ENCODE data around the gene TCF7L1. TPM values are rescaled to one million over a fixed set of nuclear protein-coding genes. Genes with fewer than 3 reads are reported as not detected.

The TCF7L1 gene
- total RNA-seq, 2 donors from 2014 or later, result 0.11 TPM; not detected in 1

DNA sequence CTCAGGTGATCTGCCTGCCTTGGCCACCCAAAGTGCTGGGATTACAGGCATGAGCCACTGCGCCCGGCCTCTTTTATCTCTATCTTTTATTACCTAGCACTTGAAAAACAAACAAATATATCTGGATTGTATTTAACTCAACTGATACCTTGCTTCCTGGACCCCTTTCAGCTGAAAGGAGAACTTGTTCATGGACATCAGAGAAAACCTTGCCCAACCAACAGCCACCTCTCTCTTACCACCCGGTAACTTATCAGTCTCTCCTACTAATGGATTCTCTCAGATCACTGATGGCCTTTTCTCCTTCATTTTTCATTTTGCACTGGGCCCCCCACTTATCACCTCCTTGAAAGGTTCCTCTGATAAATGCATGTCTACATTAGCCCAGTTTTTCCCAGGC, 214.4 kb downstream of the TCF7L1 start:
- DNase-seq (ENCODE audit: low spot score in 2 of 2), result no peak
- Mint-ChIP-seq H3K9me3 (no peaks in the 10 kb centered on the region), H3K27ac (no peak overlapping the region), H3K36me3 (peaks cover 7 to 19% of the 10 kb centered on the region in 2 donors)
- ATAC-seq, result no peak

DNA sequence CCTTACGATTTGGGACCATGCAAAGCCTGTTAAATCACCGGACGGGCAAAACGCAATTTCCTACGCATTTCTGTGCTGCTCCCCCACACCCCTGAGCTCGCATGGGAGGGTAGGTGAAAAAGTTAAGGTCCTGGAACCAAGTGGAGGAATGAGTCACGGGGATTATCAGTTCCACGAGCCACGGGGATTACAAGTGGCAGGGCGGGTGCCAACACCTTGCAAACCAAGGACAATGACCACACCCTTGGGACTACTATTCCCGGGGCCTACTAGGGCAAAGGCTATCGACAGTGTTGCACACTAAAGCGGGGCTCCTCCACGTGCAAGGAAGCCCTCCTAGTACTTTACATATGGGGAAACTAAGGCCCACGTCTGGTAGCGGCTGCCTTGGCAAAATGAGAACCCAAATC, 220.7 kb downstream of the TCF7L1 start:
- H3K36me3 Mint-ChIP-seq, result peaks cover 19 to 25% of the 10 kb centered on the region in 2 donors
- peak overlapping the region; percentile 97 to 100 for H3K27ac Mint-ChIP-seq
- no peaks in the 10 kb centered on the region for H3K9me3 Mint-ChIP-seq
- DNase-seq (ENCODE audit: low spot score in 2 of 2) (peak in 1 of 2 donors; percentile 7), ATAC-seq (peak; percentile 8 to 34)

- peak; percentile 99 for ATAC-seq
Observed at GRCh38 chr2:85354286-85355072, 221.3 kb downstream of the TCF7L1 start, which contains the start of the genes ELMOD3 and RETSAT. Gene ELMOD3 (plus strand): TSS chr2:85354769. CDS start chr2:85357199, 2,430 bp downstream. Gene RETSAT (minus strand): TSS chr2:85354528. CDS start chr2:85354507, 21 bp downstream.

GRCh38 chr2:85355073-85355410, 221.8 kb downstream of the TCF7L1 start:
- DNase-seq (ENCODE audit: low spot score in 2 of 2), result no peak
- peaks cover 19 to 25% of the 10 kb centered on the region in 2 donors for H3K36me3 Mint-ChIP-seq
- no peak for ATAC-seq
- H3K27ac Mint-ChIP-seq, result peak overlapping the region; percentile 97 to 100
- H3K9me3 Mint-ChIP-seq, result no peaks in the 10 kb centered on the region

More at GRCh38 chr2:85354286-85355072, 221.3 kb downstream of the TCF7L1 start, which contains the start of the genes ELMOD3 and RETSAT:
- Mint-ChIP-seq H3K9me3 (no peaks in the 10 kb centered on the region), H3K27ac (peak within 1 kb of the TSS; percentile 97 to 100), H3K36me3 (peaks cover 19 to 25% of the 10 kb centered on the region in 2 donors)
- peak; percentile 96 to 97 for DNase-seq (ENCODE audit: low spot score in 2 of 2)

- Mint-ChIP-seq H3K27ac (peak overlapping the region in 1 of 2 donors; percentile 97), H3K36me3 (peaks cover 19 to 20% of the 10 kb centered on the region in 2 donors), H3K9me3 (no peaks in the 10 kb centered on the region)
- ATAC-seq (no peak), DNase-seq (ENCODE audit: low spot score in 2 of 2) (peak in 1 of 2 donors; percentile 50)
Observed at GRCh38 chr2:85355521-85355920, 222.3 kb downstream of the TCF7L1 start.

- Mint-ChIP-seq H3K27ac (no peak overlapping the region), H3K36me3 (peaks cover 18 to 19% of the 10 kb centered on the region in 2 donors), H3K9me3 (no peaks in the 10 kb centered on the region)
- ATAC-seq (no peak), DNase-seq (ENCODE audit: low spot score in 2 of 2) (peak in 1 of 2 donors; percentile 31)
Observed at GRCh38 chr2:85356186-85356585, 223.0 kb downstream of the TCF7L1 start.

DNA sequence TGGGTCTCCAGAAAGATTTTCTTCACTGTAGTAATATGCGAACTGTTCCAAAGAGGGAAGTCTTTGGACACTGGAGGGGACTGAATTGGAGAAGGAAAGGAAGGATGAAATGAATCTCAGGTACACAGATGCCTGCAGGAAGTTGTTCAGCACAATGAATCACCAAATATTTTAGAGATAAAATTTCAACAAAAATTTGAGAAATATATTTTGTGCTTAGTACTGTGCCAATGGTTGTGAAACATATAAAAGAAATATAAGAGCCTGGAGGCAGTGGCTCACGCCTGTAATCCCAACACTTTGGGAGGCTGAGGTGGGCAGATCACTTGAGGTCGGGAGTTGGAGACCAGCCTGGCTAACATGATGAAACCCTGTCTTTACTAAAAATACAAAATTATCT, 224.5 kb downstream of the TCF7L1 start:
- no peak for ATAC-seq
- no peaks in the 10 kb centered on the region for H3K9me3 Mint-ChIP-seq
- peaks cover 18 to 19% of the 10 kb centered on the region in 2 donors for H3K36me3 Mint-ChIP-seq
- no peak for DNase-seq (ENCODE audit: low spot score in 2 of 2)
- no peak overlapping the region for H3K27ac Mint-ChIP-seq

Other genes starting within 250 kb of the TCF7L1 start
- 1,000 to 10,000 TPM; 1,249 to 2,802 TPM for gene TMSB10, start 227.7 kb upstream of the TCF7L1 start, total RNA-seq
- 100 to 1,000 TPM; 108 to 124 TPM for gene KCMF1, start 162.2 kb upstream of the TCF7L1 start, total RNA-seq
- gene TGOLN2, start 194.6 kb downstream of the TCF7L1 start, total RNA-seq, result 100 to 1,000 TPM in 1 of 2 donors, 10 to 100 TPM in 1; 92.2 to 112 TPM
- 10 to 100 TPM; 20.2 to 27.7 TPM for gene RETSAT, start 221.1 kb downstream of the TCF7L1 start, total RNA-seq
- gene ELMOD3, start 221.4 kb downstream of the TCF7L1 start, total RNA-seq, result 10 to 100 TPM; 11.9 to 30.1 TPM

All from activated naive CD4-positive, alpha-beta T cell treated with anti-CD3 and anti-CD28 coated beads, Interleukin-2, amount 50 U/mL, for 72 hours (primary cell).